GM19395 (cell line): ENCODE measurements around the gene CCDC54.

Experiments used
- ATAC-seq: cut with Tn5 transposase; IDR thresholded peaks from one replicate; pipeline ENCODE4 v1.9.1; 2021; ENCODE audit warnings: mild to moderate bottlenecking, moderate library complexity; ENCODE audit not compliant: unreplicated experiment

The CCDC54 gene

DNA sequence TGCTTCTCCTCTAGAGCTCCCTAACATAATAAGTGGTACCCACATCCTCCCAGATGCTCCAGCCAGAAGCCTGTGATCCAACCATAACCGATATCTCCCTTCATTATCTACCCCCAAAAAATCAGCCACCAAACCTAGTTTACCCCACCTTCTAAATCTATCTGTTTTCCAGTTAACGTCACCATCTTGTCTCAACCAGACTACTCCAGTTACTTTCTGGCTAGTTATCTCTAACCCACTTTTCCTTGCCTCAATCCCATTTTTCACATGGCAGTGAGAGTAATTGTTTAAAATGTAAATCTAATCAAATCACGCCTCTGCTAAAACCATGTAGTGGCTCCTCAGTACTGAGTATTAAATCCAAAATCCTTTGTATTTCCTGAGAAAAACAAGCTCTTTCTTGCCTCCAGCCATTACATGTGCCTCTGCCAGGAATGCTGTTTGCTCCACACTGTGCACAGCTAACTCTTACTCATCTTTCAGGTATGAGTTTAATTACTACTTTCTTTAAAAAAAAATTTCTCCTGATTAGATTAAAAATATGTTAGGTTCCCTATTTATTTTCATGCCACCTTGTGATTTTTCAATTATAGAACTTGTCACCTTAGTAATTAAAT lies 15.4 kb downstream of the CCDC54 start:
- ATAC-seq = no peak

DNA sequence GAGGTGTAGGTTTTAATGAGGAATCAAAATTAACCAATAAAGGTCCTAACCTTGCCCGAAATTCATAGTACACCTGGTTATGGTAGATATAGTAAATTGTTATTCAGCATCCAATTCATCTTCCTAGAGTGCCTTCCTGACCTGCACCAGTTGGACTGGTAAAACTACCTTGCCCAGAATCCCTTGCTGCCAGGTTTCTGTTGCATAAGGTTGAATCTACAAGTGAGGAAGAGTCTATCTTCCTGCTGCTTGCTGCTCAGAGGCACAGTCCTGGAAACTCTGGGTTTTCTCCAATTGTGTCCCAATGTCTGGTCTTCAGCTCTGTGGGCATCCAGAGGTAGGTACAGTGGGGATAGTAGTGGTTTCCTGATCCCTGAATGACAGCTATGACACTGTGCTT lies 17.3 kb downstream of the CCDC54 start:
- ATAC-seq = no peak

DNA sequence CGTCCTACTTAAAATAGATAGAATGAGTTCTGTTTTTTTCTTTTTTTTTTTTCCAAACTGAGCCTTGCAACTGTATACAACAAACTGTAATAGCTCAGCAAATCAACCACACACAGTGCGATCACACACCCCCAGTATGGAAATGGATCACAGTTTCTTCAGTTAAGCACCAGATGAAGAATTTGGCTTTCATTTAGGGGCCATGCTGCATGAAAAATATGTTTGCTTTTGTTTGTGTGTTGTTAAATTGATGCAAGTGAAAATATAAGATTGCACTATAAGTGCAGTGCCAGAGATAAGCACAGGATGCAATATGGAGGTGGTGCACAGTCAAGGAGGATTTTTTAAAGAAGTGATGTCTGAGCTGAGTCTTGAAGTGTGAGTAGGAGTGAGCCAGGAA lies 17.8 kb downstream of the CCDC54 start:
- no peak for ATAC-seq

DNA sequence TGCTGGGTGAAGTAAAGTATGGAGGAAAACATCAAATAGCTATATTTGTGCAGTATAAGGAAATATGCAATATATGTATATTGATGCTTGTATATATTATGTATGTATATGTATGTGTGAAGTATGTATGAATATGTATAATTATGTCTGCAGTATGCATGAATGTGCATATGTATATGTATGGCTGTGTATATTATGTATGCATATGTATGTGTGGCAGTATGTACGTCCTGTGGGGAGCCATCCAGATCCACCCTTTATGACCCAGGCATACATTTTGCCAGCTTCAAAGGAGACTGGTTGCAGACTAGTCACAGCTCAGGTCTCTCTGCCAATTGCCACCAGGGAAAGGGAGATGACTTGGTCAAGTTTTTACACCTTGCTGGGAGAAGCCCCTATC lies 24.1 kb downstream of the CCDC54 start:
- no peak for ATAC-seq

DNA sequence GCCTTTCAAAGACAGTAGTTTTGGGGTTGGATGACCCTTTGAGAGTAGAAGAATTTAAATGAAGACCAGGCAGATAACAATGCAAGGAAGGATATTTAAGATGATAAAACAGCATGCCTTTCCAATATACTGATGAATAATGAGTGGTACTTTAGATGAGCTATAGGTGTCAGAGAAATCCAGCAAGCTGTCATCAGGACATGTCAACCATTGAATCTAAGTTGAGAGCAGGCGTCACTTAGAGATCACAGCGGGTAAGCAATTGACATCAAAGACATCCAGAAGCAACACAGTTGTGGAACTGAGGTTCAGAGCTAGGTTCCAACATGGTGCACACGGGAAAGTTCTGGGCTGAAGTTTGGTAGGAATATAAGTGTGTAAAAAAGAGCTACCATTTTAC lies 25.0 kb downstream of the CCDC54 start:
- no peak for ATAC-seq

DNA sequence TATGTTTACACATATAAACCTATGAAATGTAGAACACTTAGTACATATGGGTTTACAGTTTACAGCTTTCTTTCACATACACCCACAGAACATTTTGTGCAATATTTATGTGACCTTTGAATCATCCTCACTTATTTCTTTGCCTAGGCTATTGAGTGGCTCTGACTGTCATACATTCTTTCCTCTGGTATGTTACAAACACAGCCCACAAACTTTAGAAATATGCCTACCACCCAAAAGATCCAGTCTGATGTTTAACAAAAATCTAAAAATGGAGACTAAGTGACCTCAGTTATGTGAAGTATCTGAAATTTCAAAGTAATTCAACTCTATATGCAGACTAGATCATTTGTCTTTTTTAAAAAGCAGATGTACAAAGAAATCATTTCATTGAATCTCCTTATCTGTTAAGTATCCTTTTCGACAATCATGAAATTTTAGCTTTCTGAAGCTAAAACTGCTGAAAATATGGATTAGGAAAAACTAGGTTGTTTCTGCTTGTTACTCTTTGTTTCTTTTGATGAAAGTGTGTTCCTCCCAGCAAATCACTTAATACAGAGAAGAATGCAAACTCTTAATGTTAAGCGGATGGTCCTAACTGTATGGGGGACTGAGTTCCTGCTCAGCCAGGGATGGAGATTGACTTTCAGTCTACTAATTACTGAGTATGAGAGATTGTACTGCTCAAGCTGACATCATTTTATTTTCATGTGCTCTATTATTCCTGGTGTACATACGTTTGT lies 27.7 kb downstream of the CCDC54 start:
- ATAC-seq = no peak

DNA sequence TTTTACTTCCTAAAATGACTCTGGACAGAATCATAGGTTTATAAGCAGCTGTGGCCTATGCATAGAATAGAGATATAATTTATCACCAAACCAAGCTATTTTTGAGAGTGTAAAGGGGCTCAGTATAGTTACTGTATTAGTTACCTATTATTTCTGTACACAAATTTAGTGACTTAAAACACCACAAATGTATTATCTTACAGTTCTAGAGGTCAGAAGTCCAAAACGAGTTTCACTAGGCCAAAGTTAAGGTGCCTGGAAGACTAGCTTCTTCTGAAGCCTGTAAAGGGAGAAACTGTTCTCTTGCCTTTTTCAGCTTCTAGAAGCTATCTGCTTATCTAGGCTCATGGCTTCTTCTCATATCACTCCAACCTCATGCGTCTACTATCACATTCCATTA lies 30.1 kb downstream of the CCDC54 start:
- no peak for ATAC-seq

DNA sequence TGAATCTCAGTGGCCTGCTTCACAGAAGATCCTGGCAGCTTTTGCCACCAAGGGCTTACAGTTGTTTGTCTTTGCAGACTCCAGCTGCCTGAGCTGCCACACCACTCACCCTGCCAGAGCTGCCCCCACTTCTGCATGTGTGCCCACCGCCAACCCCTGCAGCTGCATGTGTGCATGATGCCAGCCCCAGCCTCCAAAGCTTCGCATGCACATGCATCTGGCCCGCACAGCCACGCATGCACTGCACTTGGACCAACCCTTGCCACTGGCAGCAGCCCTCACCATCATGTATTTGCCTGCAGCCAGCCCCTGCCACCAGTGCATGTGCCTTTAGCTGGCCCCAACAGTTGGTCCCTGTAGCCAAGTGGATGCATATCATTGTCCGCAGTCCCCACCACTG lies 31.3 kb downstream of the CCDC54 start:
- no peak for ATAC-seq

DNA sequence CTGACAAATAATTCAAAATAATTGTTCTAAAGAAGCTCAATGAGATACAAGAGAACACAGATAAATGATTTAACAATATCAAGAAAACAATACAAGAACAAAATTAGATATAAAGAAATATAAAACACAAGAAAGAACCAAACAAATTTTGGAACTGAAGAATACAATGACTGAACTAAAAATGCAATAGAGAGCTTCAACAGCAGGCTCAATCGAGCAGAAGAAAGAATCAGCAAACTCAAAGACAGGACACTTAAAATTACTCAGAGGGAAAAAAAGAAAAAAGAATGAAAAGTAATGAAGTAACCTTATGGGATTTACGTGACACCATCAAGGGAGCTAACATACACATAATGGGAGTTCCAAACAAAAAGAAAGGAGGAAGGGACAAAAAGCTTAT lies 32.1 kb downstream of the CCDC54 start:
- ATAC-seq = no peak

DNA sequence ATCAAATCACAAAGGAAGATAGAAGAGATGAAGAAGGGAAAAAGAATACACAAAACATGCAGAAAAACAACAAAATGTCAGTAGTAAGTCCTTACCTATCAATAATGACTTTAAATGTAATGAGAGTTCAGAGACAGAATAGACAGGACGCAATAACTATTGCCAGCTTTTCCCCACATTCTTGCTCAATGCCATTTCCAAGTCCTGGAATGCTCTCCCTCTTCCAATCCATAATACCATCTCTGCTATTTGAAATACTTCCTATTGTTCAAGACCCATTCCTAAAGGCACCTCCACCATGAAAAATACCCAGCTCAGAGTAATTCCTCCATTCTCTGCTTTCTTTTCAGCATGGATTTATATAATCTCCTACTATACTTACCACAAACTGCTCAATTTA lies 33.4 kb downstream of the CCDC54 start:
- ATAC-seq = no peak

DNA sequence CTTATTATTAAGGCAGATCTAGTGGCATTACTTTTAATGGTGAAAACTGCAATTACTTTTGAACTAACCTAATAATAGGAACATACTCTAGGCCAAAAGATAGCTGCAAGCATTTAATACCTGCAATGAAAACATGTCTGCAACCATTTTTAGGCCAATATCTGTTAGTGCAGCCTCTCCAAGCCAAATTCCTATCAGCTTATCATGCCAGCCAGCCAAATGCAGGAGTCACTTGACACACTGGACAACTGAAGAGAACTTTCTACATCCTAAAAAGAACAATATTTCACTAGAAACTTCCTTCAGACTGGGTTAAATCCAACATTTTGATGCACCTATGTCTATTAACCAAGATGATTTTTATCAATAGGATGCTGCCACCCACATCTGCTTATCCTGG lies 33.8 kb downstream of the CCDC54 start:
- no peak for ATAC-seq

DNA sequence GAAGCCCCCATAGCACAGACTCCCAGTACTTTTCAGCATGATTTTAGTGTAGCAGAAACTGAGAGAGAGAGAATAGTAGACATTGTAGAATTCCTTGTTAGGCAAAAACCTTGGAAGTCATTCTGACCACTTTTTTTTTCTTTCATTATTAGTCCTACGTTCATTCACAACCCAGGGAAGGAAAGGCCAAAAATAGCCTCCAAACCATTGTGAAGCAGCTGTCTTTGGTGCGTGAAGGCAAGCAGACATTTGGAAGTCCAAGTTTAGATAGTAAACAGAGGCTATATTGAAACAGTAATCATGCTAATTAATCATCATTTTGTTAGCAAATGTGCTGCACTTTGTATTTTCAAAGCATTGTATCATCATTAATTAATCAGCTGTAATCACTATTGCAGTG lies 34.5 kb downstream of the CCDC54 start:
- no peak for ATAC-seq

DNA sequence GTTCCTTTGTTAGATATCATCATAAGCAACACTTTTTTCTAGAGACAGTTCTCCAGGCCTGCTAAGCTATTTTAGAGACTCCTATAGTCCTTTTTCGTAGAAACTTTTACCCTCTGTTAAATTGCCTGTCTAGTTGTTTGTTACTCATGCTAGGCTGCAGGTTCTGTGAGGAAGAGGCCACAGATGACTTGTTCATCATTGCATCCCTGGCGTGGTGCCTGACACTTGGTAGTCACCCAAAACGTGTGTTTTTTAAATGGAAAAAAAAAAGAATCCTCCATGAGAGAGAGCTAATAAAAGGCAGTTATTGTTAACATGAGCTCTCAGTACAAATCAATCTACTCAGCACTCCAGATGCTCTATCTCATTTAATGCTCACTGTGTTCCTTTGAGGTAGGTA lies 35.1 kb downstream of the CCDC54 start:
- ATAC-seq = no peak

DNA sequence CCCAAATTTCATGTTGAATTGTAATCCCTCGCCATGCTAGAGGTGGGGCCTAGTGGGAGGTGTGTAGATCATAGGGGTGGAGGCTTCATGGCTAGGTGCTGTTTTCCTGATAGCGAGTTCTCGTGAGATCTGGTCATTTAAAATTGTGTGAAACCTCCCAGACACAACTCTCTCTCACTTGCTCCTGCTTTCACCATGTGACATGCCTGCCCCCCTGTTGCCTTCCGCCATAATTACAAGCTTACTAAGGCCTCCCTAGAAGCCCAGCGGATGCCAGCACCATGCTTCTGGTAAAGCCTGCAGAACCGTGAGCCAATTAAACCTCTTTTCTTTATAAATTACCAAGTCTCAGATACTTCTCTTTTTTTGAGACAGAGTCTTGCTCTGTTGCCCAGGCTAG lies 36.0 kb downstream of the CCDC54 start:
- ATAC-seq = no peak

DNA sequence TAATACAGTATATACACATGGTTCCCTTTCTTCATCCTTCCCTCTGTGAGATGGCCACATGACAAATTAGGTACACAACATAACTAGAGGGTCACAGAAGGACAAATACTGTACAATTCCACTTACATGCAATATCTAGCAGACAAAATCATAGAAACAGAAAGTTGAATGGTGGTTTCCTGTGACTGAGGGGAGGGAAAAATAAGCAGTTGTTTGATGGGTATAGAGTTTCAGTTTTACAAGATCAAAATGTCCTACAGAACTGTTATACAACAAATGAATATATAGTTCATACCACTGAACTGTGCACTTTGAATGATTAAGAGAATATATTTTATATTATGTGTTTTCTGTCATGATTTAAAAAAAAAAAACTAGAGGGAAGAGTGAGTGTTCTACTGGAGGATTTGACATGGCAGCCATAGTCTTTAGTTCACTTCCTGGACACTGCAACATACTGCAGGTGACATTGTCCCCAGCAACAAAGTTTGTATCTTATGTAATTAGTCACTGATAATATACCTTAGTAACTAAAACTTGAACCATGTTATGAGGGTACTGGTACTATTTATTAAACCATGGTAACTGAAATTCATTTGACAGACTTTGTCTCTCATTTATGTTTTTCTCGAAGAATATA lies 37.2 kb downstream of the CCDC54 start:
- peak; percentile 95 for ATAC-seq

DNA sequence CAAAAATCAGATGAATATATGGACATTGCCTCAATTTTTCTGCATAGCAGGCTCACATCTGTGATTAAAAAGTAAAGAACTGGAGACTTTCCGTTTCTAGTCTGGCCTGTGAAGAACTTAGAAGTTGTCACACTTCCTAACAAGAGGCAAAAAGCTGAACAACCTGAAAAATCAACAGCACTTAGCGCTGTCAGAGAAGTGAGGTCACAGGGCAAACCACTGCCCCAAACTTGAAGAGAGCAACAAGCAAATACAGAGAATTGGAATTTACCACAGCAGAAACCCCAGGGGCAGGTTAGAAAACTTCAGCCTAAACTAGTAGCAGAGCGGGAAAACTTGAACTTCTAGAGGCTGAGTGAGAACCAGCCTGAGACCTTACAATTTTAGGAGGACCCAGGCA lies 38.9 kb downstream of the CCDC54 start:
- no peak for ATAC-seq

DNA sequence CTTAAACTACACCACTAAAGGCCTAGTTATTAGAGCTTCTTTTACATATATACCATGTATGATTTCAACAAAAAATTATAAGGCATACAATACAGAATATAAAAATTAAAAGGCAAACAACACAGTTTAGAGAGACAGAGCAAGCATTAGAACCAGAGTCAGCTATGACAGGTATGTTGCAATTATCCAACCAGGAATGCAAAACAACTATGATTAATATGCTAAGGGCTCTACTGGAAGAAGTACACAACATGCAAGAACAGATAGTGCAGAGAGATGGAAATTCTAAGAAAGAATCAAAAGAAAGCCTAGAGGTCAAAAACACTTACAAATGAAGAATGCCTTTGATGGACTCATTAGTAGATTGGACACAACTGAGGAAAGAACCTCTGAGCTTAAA lies 39.6 kb downstream of the CCDC54 start:
- ATAC-seq = no peak

DNA sequence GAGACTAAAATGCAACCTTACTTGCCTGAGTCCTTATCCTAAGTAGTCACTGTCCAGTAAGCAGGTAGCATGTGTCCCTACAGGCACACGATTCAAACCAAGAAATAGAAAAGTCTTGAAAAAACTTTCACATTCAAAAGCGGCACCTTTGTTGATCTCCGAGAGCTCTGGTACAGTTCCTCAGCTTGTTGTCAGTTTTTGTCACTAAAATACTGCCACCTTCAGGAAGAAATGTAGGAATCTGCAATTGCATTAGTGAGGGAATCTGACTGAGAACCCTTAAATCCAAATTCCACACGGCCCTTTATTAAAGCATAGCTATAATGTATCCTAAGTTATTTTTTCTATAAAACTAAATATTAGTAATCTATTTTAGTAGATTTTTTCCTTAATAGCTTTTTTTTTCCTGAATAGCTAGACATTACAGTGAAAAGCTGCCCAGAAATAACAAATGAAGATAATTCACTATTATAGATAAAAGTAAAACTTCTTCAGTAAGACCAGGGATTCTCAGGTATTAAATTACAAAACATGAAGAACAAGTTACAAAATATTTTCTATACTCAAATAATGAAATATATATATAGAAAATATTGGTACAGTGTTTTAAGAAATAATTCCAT lies 44.0 kb downstream of the CCDC54 start:
- peak; percentile 83 for ATAC-seq

DNA sequence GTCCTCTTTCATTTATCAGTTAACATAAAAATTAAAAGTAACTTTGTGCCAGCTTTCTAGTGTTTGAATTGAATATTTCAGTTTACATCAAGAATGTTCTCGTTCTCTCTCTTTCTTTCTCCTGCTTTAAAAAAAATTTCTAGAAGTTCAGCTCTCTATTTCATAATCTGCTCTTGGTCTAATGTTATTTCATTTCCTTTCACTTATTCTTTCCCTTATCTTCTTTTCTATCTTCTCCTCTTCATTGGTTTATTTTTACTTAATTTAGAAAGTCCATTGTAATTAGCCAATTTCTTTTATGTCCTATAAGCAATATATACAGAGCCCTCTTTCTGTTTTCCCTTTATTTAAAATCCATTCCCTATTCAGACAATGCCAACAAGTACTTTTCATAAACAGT lies 44.6 kb downstream of the CCDC54 start:
- no peak for ATAC-seq

DNA sequence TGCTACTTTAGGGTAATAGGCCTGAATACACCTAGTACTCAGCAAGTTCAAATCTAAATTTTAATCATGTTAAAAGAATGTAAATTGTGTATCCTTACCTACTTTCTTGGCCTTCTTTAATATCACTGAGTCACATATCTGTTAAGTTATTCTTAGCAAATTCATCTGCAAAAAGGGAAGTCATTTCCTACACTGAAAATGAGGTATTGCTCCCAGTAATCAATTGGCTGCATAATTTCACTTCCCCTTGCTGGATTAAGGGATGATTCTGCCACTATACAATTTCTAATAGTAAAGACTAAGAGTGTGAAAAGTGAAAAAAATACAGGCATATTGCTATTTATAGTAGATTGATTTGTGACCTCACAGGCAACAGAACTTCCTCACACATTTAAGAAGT lies 47.8 kb downstream of the CCDC54 start:
- no peak for ATAC-seq

DNA sequence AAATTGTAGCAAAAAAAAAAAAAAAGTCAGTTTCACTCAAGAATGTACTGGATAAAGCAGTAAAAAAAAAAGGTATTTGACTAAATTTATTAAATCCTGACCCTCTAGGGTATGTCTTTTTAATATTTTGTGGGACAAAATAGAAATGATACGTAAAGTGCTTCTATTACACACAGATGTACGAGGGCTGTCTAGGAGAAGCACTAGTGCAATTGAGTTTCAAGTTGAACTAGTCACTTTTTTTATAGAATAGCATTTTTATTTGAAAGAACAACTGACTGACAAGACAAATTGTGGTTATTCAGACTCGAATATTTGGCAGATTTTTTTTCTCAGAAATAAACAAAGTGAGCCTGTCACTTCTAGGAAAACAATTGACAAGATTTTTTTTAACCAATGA lies 49.0 kb downstream of the CCDC54 start:
- ATAC-seq = no peak
